OCI-LY3 (cell line): ENCODE results near the gene CHPF.

ENCODE experiments used
- EZH2phosphoT487 ChIP-seq: fragments of 200-600 bp; shearing (Covaris generic); IDR thresholded peaks from 2 replicates; pipeline ENCODE4 v1.6.1; 2018; ENCODE audit warnings: antibody characterized with exemption, mixed run types, low read depth
- TF ChIP-seq, protein P1 (sequence below): fragments of 200-600, 300-600 bp; sonication (generic); IDR thresholded peaks from 2 replicates; pipeline ENCODE4 v1.5.1; 2014; ENCODE audit warnings: antibody characterized with exemption, low read length, low read depth

DNA sequence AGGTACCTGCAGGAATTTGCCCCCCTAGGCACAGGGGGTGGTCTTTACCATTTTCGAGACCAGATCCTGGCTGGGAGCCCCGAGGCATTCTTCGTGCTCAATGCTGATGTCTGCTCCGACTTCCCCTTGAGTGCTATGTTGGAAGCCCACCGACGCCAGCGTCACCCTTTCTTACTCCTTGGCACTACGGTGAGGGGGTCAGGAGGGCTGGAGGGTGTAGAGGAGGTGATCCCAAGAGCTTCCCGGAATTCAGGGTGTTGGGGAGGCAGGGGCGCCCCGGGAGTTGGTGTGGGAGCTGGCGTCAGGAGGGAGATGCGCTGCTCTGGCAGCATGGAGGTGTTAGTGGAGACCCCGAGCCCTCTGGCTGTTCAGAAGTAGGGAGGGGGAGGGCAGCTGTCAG lies 41.8 kb downstream of the CHPF start:
- TF ChIP-seq, protein P1, sequence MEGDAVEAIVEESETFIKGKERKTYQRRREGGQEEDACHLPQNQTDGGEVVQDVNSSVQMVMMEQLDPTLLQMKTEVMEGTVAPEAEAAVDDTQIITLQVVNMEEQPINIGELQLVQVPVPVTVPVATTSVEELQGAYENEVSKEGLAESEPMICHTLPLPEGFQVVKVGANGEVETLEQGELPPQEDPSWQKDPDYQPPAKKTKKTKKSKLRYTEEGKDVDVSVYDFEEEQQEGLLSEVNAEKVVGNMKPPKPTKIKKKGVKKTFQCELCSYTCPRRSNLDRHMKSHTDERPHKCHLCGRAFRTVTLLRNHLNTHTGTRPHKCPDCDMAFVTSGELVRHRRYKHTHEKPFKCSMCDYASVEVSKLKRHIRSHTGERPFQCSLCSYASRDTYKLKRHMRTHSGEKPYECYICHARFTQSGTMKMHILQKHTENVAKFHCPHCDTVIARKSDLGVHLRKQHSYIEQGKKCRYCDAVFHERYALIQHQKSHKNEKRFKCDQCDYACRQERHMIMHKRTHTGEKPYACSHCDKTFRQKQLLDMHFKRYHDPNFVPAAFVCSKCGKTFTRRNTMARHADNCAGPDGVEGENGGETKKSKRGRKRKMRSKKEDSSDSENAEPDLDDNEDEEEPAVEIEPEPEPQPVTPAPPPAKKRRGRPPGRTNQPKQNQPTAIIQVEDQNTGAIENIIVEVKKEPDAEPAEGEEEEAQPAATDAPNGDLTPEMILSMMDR, result no peak
- no peak for TF ChIP-seq EZH2phosphoT487
